ENCODE data around the gene GRID1.

Gene GRID1

DNA sequence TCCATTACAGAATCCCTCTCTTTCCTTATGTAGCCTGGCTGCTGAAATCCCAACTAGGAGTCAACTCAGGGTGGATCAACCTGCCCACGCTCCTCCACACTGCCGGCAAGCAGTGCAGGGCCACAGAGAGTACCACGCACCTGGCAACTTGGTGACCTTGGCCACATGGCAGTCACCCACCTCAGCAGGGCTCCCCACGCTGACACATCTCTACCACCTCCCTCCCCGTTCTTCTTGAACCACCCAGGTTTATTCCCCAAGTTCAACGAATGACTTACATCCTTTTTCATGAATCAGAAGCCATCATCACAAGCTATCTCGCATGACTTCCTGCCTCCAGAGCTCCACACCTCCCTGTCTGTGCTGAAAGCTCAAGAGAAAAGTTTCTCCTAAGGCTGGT, 153.4 kb downstream of the GRID1 start:
- DNase-seq (ENCODE audit: low read depth in 2 of 2) = no peak

DNA sequence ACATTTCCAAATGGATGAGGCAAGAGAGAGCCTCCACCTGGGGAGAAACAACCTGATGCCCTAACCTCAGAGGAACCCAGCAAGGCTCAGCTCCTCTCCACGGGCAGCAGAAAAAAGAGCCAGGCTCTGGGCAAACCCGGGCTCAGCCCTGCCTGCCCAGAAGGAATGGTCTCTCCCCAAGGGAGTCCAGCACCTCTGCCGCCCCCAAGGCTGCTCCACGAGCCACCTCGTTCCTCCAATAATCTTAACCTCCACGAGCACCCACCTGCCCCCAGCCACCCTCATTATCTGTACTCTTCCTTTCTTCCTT, 154.2 kb downstream of the GRID1 start:
- DNase-seq (ENCODE audit: low read depth in 2 of 2) = no peak

DNA sequence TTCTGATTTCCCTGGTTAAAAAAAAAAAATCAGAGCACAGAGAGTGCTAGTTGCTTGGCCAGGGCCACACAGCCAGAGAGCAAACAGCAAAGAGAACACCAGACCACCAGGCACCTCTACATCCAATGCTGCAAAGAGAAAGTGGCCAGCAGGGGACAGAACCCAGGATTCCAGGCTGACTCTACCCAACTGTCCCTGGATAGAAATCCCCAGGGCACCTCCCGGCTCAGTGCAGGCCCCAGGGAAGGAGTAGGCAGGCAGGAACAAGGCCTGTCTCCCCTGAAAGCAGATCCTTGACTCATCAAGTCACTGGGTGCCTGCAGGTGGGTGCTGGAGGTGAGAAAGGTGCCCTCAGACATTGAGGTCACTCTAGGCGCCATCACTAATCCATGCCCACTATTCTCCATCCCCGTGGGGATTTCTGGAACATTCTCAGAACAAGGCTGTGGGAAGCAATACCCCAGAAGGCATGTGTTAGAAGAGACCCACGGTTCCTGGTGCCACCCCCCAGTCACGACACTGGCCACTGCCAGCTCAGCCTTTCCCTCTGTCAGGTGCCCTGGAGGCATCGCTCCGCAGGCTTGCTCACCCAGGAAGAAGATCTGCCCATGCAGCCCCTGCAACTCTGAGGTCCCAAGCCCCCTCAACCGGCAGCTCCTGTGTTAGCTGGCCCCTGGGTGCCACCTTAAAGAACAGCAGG, 154.8 kb downstream of the GRID1 start:
- DNase-seq (ENCODE audit: low read depth in 2 of 2) = no peak

DNA sequence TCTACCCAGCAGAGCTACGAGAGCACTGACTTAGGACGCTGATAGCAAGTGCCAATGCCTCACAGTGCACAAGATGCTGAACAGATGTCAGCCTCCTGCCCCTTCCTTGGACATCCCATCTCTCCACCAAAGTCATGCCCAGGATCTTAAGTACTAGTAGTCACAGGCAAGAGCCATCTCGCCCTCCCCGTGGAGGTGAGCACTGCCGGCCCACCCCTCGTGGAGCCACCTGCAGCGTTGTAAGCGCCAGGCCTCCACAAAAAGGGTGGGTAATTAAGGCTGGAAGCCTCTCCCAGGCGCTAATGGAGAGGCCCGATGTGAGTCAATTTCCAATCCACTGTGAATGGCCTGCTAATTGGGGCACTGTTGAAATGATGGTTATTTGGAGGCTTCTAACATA, 156.2 kb downstream of the GRID1 start:
- DNase-seq (ENCODE audit: low read depth in 2 of 2) = no peak

DNA sequence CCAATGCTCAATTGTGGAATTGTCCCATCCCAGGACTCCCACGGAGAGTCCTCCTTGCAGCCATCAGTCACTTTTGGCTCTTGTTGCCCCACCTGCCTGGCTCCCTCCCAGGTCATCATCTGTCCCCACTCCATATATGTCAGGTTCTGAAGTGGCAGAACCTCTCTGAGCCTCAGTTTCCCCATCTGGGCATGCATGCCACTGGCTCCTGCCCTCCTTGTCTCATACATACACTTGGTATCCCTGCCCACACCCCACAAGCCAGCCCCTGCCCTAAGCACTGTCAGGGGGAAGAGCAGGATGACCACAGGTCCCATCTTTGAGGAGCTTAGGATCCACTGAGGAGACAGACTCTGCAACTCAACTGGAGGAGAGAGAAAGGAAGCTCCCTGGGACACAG, 156.9 kb downstream of the GRID1 start:
- DNase-seq (ENCODE audit: low read depth in 2 of 2) = no peak

DNA sequence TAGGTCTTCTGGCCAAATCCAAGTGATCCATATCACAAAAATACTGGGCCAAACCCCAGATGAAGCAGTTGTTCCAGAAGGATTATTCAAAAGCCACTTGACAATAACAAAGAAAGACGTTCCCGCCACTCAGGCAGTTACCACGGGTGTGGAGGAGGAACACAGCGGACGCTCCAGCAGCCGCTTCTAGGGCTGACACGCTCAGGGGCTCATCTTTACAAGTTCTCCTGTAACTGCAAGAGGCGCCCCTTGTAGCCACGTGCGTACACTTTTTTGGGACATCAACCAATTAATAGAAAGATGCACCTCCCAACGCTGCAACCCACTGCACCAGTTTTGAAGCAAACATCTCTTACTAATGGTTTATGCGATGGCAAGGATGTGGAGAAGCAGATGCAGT, 159.4 kb downstream of the GRID1 start:
- DNase-seq (ENCODE audit: low read depth in 2 of 2) = no peak

DNA sequence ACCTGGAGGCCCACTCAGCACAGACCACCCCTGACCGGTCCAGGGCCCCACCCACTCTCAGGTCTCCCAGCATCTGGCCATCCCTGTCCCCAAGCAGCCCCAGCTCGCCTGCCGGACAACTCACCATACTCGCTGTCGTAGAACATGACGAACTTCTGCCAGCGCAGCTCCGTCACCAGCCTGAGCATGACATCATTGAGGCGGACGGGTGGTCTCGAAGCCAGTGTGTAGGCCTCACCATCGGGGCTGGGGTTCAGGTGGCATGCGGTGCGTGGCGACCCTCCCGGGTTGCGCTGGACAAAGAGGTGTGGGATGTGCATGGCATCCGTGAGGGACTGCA, 160.4 kb downstream of the GRID1 start:
- no peak for DNase-seq (ENCODE audit: low read depth in 2 of 2)

DNA sequence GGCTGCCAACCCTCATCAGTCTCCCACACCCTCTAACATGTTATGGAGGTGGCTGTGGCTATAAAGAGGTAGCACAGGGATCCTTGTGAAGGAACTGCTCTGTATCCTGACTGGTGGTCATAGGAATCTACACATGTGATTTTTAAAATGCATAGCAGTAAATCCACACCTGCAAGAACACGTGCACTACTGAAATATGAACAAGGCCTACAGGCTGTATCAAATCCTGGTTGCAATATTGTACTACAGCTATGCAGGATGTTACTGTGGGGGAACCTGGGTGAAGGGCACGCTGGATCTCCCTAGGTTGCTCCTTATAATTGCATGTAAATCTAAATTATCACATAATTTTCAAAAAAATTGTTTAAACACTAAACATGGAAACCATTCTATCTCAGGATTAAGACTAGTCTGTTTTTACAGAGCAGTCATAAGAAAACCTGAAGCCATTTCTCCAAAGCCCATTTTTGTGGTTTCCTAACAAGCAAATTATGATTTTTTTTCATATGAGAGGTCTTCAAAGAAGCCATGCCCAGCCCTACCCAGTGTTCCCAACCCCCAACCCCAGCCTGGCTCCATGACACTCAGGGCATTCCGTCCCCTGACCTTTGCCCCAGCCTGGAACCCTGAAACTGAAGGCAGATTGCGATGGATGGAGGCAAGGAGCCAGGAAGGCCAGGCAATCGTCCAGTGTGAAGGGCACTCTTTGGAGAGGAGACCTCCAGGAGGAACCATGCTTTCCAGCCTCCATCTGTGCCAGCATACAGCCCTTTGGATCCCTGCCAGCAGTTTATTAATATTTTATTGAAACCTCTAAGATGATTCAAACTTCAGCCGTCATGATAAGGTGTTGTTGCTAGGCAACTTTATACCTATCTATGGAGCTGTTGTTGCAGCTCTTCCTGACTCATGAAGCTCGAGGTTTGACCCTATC, 161.0 kb downstream of the GRID1 start:
- DNase-seq (ENCODE audit: low read depth in 2 of 2) = no peak

DNA sequence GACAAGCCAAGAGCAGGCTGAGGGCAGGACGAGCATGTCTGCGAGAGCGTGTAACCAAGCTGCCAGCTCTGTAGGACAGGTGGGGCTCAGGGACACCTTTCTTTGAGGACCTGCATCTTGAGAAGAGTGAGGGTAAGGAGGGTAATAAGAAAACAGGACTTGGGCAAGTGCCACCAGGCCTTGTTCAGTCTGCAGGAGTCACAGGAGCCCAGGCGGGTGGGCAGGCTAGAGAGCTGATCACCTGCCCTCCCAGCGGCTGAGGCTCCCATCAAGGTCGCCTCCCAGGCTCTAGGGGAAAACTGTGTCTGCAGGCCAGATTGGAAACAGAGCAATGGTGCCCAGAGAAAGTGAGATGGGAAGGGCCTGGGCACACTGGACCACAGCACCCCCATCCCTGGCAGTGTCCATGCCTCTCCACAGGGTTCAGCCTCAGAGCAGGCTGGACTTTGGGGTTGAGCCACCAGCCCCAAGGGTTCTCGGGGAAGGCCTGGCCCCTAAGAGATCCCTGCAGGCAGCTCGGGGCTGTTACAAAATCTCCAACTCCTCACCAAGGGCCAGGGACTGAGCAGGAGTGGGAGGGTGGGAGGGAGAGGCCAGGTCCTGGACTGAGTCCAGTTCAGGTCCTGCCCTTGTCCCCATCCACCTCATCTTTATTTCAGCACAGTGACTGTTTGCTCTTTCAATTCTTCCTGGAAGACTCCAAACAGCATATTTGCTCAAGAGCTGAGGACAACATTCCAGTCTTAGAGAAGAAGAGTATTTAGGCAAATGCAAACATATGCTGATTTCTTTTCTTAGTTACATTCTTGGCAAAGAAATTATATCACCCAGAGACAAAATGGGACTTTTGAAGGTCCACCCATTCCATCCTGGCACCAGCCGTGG, 161.9 kb downstream of the GRID1 start:
- no peak for DNase-seq (ENCODE audit: low read depth in 2 of 2)

DNA sequence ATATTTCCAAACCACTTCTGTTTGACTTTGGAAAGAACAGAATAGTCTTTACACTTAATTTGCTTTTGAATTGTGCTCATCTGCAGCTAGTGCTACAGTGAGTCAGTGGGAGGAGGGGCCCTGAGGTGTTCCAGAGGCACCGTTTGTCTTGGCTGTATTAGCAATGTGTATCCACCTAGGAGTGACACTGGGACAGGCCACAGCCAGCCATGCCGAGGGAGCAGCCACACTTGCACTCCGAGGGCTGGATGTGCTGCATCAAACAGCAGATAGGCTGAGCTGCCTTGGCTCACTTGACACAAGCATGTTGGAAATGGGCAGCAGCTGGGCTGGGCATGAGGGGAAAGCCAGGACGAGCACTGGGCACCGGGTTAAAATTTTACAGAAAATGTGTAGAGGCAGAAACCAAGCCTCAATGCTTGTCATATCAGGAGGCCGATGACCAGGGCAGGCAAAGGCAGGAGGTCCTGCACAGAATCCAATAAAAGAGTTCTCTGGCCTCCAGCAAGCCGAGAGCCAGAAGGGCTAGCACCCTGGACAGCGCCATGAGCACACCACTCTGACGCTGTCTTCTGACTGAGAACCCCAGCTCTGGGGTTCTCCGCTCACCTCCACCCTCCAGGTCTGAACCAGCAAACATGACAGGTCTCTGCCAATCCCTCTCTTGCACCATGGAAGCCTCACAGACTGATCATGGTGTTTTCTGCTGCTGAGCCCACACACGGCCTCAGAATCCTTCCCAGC, 163.3 kb downstream of the GRID1 start:
- DNase-seq (ENCODE audit: low read depth in 2 of 2) = no peak

DNA sequence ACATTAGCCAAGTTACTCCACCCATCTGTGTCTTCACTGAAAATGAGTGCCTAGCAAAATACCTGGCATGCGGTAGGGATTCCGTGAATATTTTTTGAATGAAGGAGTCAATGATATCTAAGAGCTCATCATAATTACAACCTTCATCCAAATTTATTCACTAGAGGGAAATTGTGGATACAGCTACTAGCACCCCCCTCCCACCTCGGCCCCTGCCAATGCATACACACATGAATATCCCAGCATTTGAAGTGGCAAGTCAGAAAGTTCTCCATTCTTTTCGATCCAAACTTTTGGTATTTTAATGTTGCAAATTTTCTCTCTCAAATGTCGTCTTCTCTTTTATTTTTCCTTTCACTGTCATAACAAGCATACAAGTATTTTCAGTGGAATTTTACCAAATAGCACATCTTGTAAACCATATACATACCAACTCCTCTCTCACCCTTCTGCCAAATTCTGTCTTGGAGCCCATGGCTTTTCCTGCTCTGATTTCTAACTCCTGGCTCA, 164.3 kb downstream of the GRID1 start:
- no peak for DNase-seq (ENCODE audit: low read depth in 2 of 2)

DNA sequence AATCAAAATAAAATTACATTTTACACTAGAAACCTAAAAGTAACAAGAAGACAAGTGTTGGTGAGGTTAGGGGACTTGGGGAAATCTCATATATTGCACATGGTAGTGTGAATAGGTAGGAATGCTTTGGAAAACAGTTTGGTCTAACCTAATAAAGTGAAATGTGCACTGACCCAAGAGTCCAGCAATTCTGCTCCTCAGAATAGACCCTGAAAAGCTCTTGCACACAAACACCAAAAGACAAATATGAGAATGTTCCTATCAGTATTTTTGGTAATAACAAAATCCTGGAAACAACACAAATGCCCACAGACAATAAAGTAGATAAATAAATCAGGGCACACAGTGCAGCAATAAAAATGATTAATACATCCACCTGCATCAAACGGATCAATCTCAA, 165.7 kb downstream of the GRID1 start:
- no peak for DNase-seq (ENCODE audit: low read depth in 2 of 2)

DNA sequence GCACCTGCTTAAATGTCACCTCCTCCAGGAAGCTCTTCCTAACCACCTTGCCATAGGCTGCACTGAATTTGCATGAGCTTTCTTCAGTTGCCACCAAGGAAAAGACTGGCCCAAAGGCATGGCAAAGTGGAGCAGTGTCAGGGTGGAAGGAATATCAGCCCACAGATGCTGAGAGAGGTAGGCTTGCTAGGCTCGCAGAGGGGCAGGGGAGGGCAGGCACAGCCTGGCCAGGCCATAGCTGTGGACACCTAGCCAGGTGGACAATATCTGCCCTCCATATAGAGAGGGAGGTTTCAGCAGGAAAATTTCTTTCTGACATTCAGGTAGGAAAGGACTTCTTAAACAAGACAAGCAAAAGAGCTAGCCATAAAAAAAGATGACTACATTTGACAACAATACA, 166.3 kb downstream of the GRID1 start:
- no peak for DNase-seq (ENCODE audit: low read depth in 2 of 2)

DNA sequence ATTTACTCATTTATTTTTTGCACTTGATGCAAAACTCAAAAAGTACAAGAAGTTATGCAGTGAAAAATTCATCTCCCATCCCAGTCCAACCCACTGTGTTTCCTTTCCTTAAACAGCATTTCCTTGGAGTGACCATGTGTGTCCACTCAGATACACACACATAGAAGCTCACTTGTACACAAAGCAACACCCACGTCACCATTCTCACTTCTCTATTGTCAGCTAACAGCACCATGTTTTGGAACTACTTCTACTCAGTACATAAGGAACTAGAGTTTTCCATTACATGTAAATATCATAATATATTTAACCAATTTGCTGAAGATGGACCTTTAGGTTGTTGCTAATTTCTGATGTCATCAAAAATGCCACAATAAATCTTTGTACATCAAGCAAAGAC, 167.6 kb downstream of the GRID1 start:
- DNase-seq (ENCODE audit: low read depth in 2 of 2) = no peak

DNA sequence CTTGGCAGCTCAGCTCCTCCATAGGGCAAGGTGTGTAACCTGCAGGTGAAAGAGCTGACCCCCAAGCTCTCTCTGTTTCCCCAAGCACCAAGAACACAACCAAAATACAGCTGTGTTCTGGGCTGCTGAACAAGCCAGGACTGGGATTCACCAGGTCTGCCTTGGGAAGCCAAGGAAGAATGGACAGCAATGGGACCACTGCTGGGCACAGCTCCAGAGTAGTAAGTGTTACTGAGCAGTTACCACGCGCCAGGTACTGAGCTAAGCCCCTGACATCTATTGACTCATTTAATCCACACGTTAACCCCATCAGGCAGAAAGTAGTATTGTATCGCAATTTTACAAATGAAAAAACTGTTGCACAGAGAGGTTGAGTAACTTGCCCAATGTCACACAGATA, 168.3 kb downstream of the GRID1 start:
- DNase-seq (ENCODE audit: low read depth in 2 of 2) = no peak

DNA sequence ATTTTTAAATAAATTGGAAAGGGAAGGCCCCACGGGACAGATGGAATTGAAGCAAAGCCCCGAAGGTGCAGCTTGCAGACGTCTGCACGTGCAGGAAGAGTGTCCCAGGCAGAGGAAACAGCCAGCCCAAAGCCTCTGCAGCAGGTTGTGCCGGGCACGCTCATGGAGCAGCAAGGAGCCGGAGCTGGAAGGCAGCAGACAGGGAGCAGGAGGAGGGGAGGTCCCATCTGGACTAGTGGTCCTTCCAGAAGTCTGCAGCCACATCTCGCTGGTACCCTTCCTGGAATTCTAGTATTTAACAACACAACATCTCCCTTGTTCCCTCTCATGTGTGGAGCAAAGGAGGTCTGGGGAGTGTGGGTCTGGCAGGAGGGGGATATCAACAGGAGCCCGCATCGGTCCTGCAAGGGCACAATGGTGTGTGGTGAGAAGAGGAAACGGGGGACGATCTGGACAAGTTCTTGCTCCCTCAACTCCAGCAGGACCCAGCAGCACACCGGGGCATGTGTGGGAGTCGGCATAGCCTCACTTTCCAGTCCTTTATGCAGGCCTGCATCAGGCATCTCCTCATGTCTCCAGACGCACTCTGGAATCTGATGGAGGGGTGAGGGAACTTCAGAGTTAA, 169.3 kb downstream of the GRID1 start:
- no peak for DNase-seq (ENCODE audit: low read depth in 2 of 2)

DNA sequence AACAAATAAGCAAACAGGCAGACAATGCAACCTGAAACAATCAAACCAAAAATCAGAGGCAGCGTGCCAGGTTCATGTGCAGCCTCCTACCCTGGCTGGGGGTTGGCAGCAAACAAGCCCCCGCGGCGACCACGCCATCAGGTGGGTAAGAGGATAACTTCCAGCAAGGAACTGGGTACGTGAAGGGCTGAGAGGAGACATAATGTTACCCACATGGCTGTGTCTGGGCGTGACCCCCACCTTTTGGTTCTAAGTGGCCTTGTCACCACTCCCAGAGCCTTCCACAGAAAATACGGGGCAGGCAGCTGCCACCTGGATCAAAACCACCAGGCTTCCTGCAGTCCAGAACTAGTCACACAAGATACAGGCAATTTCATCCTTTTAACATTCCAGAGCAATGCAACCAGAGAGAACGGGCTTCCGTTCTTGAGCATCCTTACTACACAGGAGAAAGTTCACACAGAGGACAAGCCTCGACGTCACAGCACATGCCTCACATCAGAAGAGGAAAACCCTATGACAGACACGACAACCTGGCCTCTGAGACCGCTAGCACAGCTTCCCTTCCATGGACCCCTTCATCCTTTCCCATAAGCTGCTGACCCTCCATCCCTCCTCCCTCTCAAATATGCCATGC, 171.0 kb downstream of the GRID1 start:
- no peak for DNase-seq (ENCODE audit: low read depth in 2 of 2)

DNA sequence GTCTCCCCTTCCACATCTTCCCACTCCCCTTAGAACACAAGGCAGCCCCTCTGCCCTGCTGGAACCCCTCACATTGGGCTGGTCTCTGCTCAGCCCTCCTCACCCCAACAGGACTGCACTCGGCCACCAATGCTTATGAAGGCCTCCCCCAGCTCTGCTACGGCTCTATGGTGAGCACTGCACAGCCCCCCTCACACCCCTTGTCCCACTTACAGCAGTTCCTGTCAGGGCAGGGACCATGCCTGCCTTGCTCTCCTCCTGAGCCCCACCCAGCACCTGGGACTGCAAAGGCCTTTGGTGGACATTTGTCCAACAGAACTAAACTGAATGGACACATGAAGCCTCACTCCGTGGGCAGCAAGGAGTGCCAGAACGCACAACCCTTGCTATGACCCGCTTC, 171.9 kb downstream of the GRID1 start:
- DNase-seq (ENCODE audit: low read depth in 2 of 2) = no peak

DNA sequence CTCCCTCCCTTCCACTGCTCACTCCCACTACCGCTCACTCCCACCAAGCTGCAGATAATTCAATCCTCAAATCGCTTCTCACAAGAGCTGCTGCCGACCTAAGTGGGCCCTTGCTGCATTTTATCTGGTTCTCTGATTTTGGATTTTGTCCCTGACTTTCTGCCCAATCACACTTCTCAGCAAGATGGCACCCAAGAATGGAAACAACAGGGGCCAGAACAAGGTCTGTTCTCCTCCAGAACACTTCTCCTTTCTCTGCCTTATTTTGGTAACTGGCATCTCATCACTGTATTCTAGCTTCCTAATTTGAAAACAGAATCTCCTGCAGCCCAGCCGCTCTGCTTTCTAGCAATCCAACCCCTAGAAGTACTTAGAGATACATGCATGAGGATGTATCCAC, 172.8 kb downstream of the GRID1 start:
- no peak for DNase-seq (ENCODE audit: low read depth in 2 of 2)

DNA sequence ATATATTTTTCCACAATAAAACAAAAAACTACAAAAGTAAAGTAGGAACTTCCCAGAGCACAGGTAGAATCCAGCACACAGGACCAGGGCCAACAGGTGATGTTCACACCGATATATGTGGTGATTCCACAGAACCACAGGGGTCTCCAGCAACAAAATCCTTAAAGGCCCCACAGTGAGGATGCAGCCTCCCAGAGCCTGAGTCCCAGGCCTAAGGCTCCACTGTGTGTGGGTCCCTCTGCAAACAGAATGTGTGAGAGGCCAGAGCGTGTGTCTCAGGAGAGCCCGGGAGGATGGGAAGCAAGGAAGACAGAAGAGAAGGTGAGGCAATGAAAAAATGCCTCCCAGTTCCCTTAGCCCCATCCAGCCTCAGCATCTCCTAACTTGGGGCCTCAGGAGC, 173.9 kb downstream of the GRID1 start:
- no peak for DNase-seq (ENCODE audit: low read depth in 2 of 2)

DNA sequence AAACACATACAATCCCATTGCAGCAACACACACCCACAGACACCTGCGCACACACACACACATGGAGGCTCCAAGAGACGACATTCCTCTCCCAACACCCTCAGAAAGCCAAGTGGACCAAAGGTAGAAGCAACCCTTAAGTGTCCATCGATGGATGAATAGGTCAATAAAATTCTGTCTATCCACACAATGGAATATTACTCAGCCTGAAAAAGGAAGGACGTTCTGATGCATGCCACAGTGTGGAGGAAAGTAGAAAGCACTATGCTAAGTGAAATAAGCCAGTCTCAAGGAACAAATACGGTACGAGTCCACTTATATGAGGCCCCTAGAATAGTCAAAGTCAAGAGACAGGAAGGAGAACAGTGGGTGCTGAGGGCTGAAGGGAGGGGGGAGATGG, 174.4 kb downstream of the GRID1 start:
- DNase-seq (ENCODE audit: low read depth in 2 of 2) = no peak
